IMR-90 (cell line): ENCODE data around the gene GADD45GIP1. TPM values are rescaled to one million over a fixed set of nuclear protein-coding genes. Genes with fewer than 3 reads are reported as not detected.
"Not testable (repeated sequence)": the region's sequence is repeated elsewhere in the genome, so short reads cannot be mapped to it uniquely, and the experiment has no call there.

Experiments
- ATAC-seq: fragments of 200-7000 bp; cut with Tn5 transposase; 2 replicates; pipeline ENCODE4 v1.9.1; 2020; ENCODE audit warnings: low read depth, mild to moderate bottlenecking, moderate library complexity
- BruUV-seq: library from RNA; stranded (reverse); fragments of 400-500 nt; replicated peaks from 2 replicates; lab custom pipeline; 2021; lab: Mats Ljungman, UMichigan
- CTCF ChIA-PET: fragments of 300-600 bp; formaldehyde crosslinking; extraction: SDS; loops from one replicate; lab custom pipeline; 2021; ENCODE audit warnings: antibody characterized with exemption; lab: Yijun Ruan, JAX
- POLR2A ChIA-PET: fragments of 300-600 bp; sonication (Branson Sonifier 250); formaldehyde crosslinking; loops from one replicate; lab custom pipeline; 2022; ENCODE audit warnings: antibody characterized with exemption; ENCODE audit not compliant: unreplicated experiment; lab: Charles Lee
- DNase-seq: peaks from one replicate; pipeline ENCODE4 v3.0.0; 2013
- H2AFZ ChIP-seq: replicated peaks from 2 replicates; pipeline ENCODE3; 2013; ENCODE audit warnings: low read length, mild to moderate bottlenecking; ENCODE audit not compliant: poor library complexity
- H2AK5ac ChIP-seq: 2 replicates; pipeline ENCODE4 v1.6.1; 2013; ENCODE audit warnings: low read depth, low read length, inconsistent platforms
- H2AK9ac ChIP-seq: replicated peaks from 2 replicates; pipeline ENCODE3; 2013; ENCODE audit warnings: mild to moderate bottlenecking, low read depth, low read length, moderate library complexity; ENCODE audit not compliant: poor library complexity
- H2BK120ac ChIP-seq: 2 replicates; pipeline ENCODE4 v1.6.1; 2013; ENCODE audit warnings: low read depth, low read length, inconsistent platforms
- H2BK15ac ChIP-seq: 3 replicates; pipeline ENCODE4 v1.6.1; 2013; ENCODE audit warnings: low read depth, low read length, inconsistent platforms
- H2BK20ac ChIP-seq: 2 replicates; pipeline ENCODE4 v1.6.1; 2013; ENCODE audit warnings: low read depth, mild to moderate bottlenecking, inconsistent platforms, low read length, moderate library complexity
- H2BK5ac ChIP-seq: 2 replicates; pipeline ENCODE4 v1.6.1; 2013; ENCODE audit warnings: mild to moderate bottlenecking, low read depth, low read length, inconsistent platforms; ENCODE audit not compliant: poor library complexity, severe bottlenecking
- H3K14ac ChIP-seq: replicated peaks from 2 replicates; pipeline ENCODE4 v1.6.1; 2013; ENCODE audit warnings: low read depth, low read length, inconsistent platforms
- H3K18ac ChIP-seq: 2 replicates; pipeline ENCODE4 v1.6.1; 2013; ENCODE audit warnings: low read depth, low read length, control low read depth
- H3K23ac ChIP-seq: 2 replicates; pipeline ENCODE4 v1.6.1; 2013; ENCODE audit warnings: low read depth, low read length, inconsistent platforms
- H3K27ac ChIP-seq: 2 replicates; pipeline ENCODE4 v1.5.1; 2013; ENCODE audit warnings: mild to moderate bottlenecking, control low read depth, low read length; ENCODE audit not compliant: insufficient read depth
- H3K27me3 ChIP-seq: 2 replicates; pipeline ENCODE4 v1.6.1; 2013; ENCODE audit warnings: low read length; ENCODE audit not compliant: control insufficient read depth, insufficient read depth
- H3K36me3 ChIP-seq: 2 replicates; pipeline ENCODE4 v1.6.1; 2013; ENCODE audit warnings: low read length, mixed read lengths; ENCODE audit not compliant: control insufficient read depth, insufficient read depth
- H3K4ac ChIP-seq: 2 replicates; pipeline ENCODE4 v1.6.1; 2013; ENCODE audit warnings: low read depth, low read length, inconsistent platforms
- H3K4me1 ChIP-seq: 2 replicates; pipeline ENCODE4 v1.6.1; 2013; ENCODE audit warnings: low read length, mixed read lengths; ENCODE audit not compliant: control insufficient read depth, insufficient read depth
- H3K4me2 ChIP-seq: 2 replicates; pipeline ENCODE4 v1.6.1; 2013; ENCODE audit warnings: low read depth, mild to moderate bottlenecking, control low read depth, low read length, moderate library complexity
- H3K4me3 ChIP-seq: 2 replicates; pipeline ENCODE4 v1.5.1; 2013; ENCODE audit warnings: low read depth, mild to moderate bottlenecking, control low read depth, low read length, moderate library complexity; ENCODE audit not compliant: insufficient read depth
- H3K56ac ChIP-seq: 2 replicates; pipeline ENCODE4 v1.6.1; 2013; ENCODE audit warnings: low read length, inconsistent platforms; ENCODE audit not compliant: insufficient read depth; ENCODE audit errors: extremely low read depth
- H3K79me1 ChIP-seq, 2 experiments: 2 replicates each; pipeline ENCODE4 v1.6.1; 2013; ENCODE audit warnings: low read length in 2 of 2, inconsistent platforms in 1 of 2, low read depth in 1 of 2
- H3K9ac ChIP-seq: 2 replicates; pipeline ENCODE4 v1.6.1; 2013; ENCODE audit warnings: low read depth, low read length, control low read depth
- H3K9me1 ChIP-seq: 2 replicates; pipeline ENCODE4 v1.6.1; 2013; ENCODE audit warnings: low read length, inconsistent platforms; ENCODE audit not compliant: insufficient read depth
- H3K9me3 ChIP-seq: 2 replicates; pipeline ENCODE4 v1.6.1; 2013; ENCODE audit warnings: low read length; ENCODE audit not compliant: control insufficient read depth, insufficient read depth
- H4K20me1 ChIP-seq: 2 replicates; pipeline ENCODE4 v1.6.1; 2013; ENCODE audit warnings: low read length, inconsistent platforms; ENCODE audit not compliant: insufficient read depth
- H4K5ac ChIP-seq: 2 replicates; pipeline ENCODE4 v1.6.1; 2013; ENCODE audit warnings: mild to moderate bottlenecking, low read depth, low read length, control low read depth
- H4K8ac ChIP-seq, 2 experiments: 2 replicates each; pipeline ENCODE4 v1.6.1; 2013; ENCODE audit warnings: low read depth in 2 of 2, low read length in 2 of 2, control low read depth in 1 of 2, inconsistent platforms in 1 of 2
- H4K91ac ChIP-seq: 2 replicates; pipeline ENCODE4 v1.6.1; 2013; ENCODE audit warnings: low read depth, low read length, inconsistent platforms; ENCODE audit not compliant: insufficient read depth
- WGBS, 2 experiments: methylation state at CpG; one replicate each; pipeline versions ENCODE4 v1.1.5 to v1.1.7; 2013; ENCODE audit warnings: missing lambda C conversion rate in 2 of 2; ENCODE audit not compliant: insufficient read length in 1 of 2; ENCODE audit errors: extremely low coverage in 2 of 2; 5-methylcytosine and 5-hydroxymethylcytosine counted together
- dilution Hi-C: fragments of 300-500 bp; cut with HindIII; formaldehyde crosslinking; loops from one replicate; pipeline ENCODE4 v1.14.3; 2018; ENCODE audit warnings: low sequenced_read_pairs; ENCODE audit not compliant: unreplicated experiment
- in situ Hi-C: fragments of 300-500 bp; cut with MboI; formaldehyde crosslinking; loops from 3 replicates; pipeline ENCODE4 v1.14.3; 2019; ENCODE audit warnings: low sequenced_read_pairs, inconsistent platforms, mixed read lengths
- intact Hi-C: fragments of 100-400 bp; cut with micrococcal nuclease; formaldehyde crosslinking; loops from 2 replicates; pipeline ENCODE4 v1.10.0; 2022
- polyA plus RNA-seq, 3 experiments: library from polyadenylated mRNA; depleted of rRNA; stranded (reverse); fragments of >200 nt; gene quantifications; 2 replicates each; pipeline ENCODE4 v1.2.3, GENCODE V29; 2012; ENCODE audit warnings: low replicate concordance in 1 of 3
- total RNA-seq: library from RNA; depleted of rRNA; stranded (reverse); fragments of >200 nt; gene quantifications from 2 replicates; pipeline ENCODE4 v1.2.3, GENCODE V29; 2012

Gene GADD45GIP1
- total and polyA plus RNA-seq, 2 of the 4 experiments (the other 2 are of a cell fraction), result 13.3 to 42.4 TPM

- Histone ChIP-seq H3K4me1 (peaks cover 23% of the 10 kb centered on the region), H3K79me1 (peaks cover 28 to 86% of the 10 kb centered on the region in 2 experiments), H3K36me3 (peaks cover 64% of the 10 kb centered on the region), H4K20me1 (peaks cover 25% of the 10 kb centered on the region; the same call in 1 of the 2 replicates)
- H3K4me3 ChIP-seq, H3K27me3 ChIP-seq, intact Hi-C loops, in situ Hi-C loops, H2AK5ac ChIP-seq, H3K9ac ChIP-seq, H2BK5ac ChIP-seq, CTCF ChIA-PET, H2BK20ac ChIP-seq, H3K4ac ChIP-seq, H2AFZ ChIP-seq, H4K8ac ChIP-seq, H3K4me2 ChIP-seq, H2BK15ac ChIP-seq, H4K5ac ChIP-seq, BruUV-seq, H3K9me3 ChIP-seq, H3K14ac ChIP-seq, dilution Hi-C loops, ATAC-seq, H3K9me1 ChIP-seq, H4K91ac ChIP-seq, H3K18ac ChIP-seq, H3K23ac ChIP-seq, H2BK120ac ChIP-seq, H3K56ac ChIP-seq, DNase-seq, H2AK9ac ChIP-seq, H3K27ac ChIP-seq: not testable (repeated sequence)
- 100% methylated on average over 1 of the region's 6 CpGs; no CpG with 5 or more reads in 1 of the 2 experiments for WGBS, 2 experiments
- POLR2A ChIA-PET, result interaction anchor here (0.6 kb wide), 1 partner anchor 1351 kb away, joined by 7 read pairs; no protein-coding TSS in a partner anchor
Observed at GRCh38 chr19:12952050-12952449, 5.0 kb downstream of the GADD45GIP1 start.
